Muscle of leg (tissue), 11 donors: Measurements from ENCODE around the gene AKT1. TPM values are rescaled to one million over a fixed set of nuclear protein-coding genes. Genes with fewer than 3 reads are reported as not detected.

Experiments used
- DNase-seq: peaks from one replicate; pipeline ENCODE4 v3.0.0; 2013
- H3K27ac ChIP-seq: one replicate; pipeline ENCODE4 v1.5.1; 2013; ENCODE audit warnings: mild to moderate bottlenecking, low read length, control low read depth
- H3K27me3 ChIP-seq: one replicate; pipeline ENCODE4 v1.6.1; 2013; ENCODE audit warnings: low read length; ENCODE audit not compliant: control insufficient read depth, insufficient read depth
- H3K36me3 ChIP-seq: one replicate; pipeline ENCODE4 v1.6.1; 2013; ENCODE audit warnings: low read length; ENCODE audit not compliant: control insufficient read depth, insufficient read depth
- H3K4me1 ChIP-seq: one replicate; pipeline ENCODE4 v1.6.1; 2013; ENCODE audit warnings: low read length; ENCODE audit not compliant: control insufficient read depth, insufficient read depth
- H3K4me3 ChIP-seq: one replicate; pipeline ENCODE4 v1.5.1; 2013; ENCODE audit warnings: low read length, control low read depth
- H3K9me3 ChIP-seq: replicated peaks from 2 replicates; pipeline ENCODE4 v1.6.1; 2013; ENCODE audit warnings: low read depth, low read length; ENCODE audit not compliant: control insufficient read depth
- WGBS: methylation state at CpG from one replicate; pipeline ENCODE4 v1.1.5; 2013; ENCODE audit warnings: missing lambda C conversion rate; ENCODE audit not compliant: insufficient coverage; 5-methylcytosine and 5-hydroxymethylcytosine counted together
- polyA plus RNA-seq, 8 donors: library from polyadenylated mRNA; unstranded; fragments of 120-200 nt; gene quantifications; one replicate each; pipeline versions ENCODE4 v1.2.1 to v1.2.3, GENCODE V29; 2013; ENCODE audit warnings: inconsistent platforms in 1 of 8, low replicate concordance in 1 of 8; ENCODE audit not compliant: insufficient read length in 8 of 8, insufficient read depth in 1 of 8
- total RNA-seq: library from RNA; stranded (reverse); fragments of 120-200 nt; gene quantifications from one replicate; pipeline ENCODE4 v1.2.4, GENCODE V29; 2013

AKT1 gene
- total and polyA plus RNA-seq, 9 donors, result 135 to 255 (median 217) TPM

- no peak for DNase-seq
These were observed 29.2 kb downstream of the AKT1 start for GRCh38 chr14:104766256-104766862.

GRCh38 chr14:104765517-104765916 is 30.0 kb downstream of the AKT1 start:
- Histone ChIP-seq H3K27me3 (no peaks in the 10 kb centered on the region), H3K27ac (no peak overlapping the region), H3K9me3 (no peaks in the 10 kb centered on the region), H3K36me3 (peaks cover 24% of the 10 kb centered on the region), H3K4me3 (no peak overlapping the region), H3K4me1 (peaks cover 16% of the 10 kb centered on the region)
- WGBS, result no CpG with 5 or more reads among the region's 3 CpGs
- no peak for DNase-seq

More at GRCh38 chr14:104766256-104766862, 29.2 kb downstream of the AKT1 start:
- peaks cover 16% of the 10 kb centered on the region for H3K4me1 ChIP-seq
- peaks cover 25% of the 10 kb centered on the region for H3K36me3 ChIP-seq
- H3K27ac ChIP-seq, result no peak overlapping the region
- no peak overlapping the region for H3K4me3 ChIP-seq
- peaks cover 4% of the 10 kb centered on the region for H3K9me3 ChIP-seq
- no peaks in the 10 kb centered on the region for H3K27me3 ChIP-seq
- no CpG with 5 or more reads among the region's 4 CpGs for WGBS

- Histone ChIP-seq H3K27ac (no peak overlapping the region), H3K4me1 (peaks cover 16% of the 10 kb centered on the region), H3K9me3 (no peaks in the 10 kb centered on the region)
These were observed 36.3 kb downstream of the AKT1 start for GRCh38 chr14:104758981-104759969.

GRCh38 chr14:104757681-104758392 is 37.7 kb downstream of the AKT1 start:
- peaks cover 64% of the 10 kb centered on the region for H3K36me3 ChIP-seq
- WGBS, result 88% methylated on average over 19 of the region's 19 CpGs
- DNase-seq, result no peak
- no peak overlapping the region for H3K4me3 ChIP-seq
- peaks cover 24% of the 10 kb centered on the region for H3K4me1 ChIP-seq
- no peak overlapping the region for H3K27ac ChIP-seq
- H3K27me3 ChIP-seq, result no peaks in the 10 kb centered on the region
- no peaks in the 10 kb centered on the region for H3K9me3 ChIP-seq

More at GRCh38 chr14:104758981-104759969, 36.3 kb downstream of the AKT1 start:
- H3K27me3 ChIP-seq, result no peaks in the 10 kb centered on the region
- peaks cover 64% of the 10 kb centered on the region for H3K36me3 ChIP-seq
- 86% methylated on average over 21 of the region's 30 CpGs for WGBS
- no peak overlapping the region for H3K4me3 ChIP-seq
- DNase-seq, result no peak

- Histone ChIP-seq H3K9me3 (no peaks in the 10 kb centered on the region), H3K4me1 (peaks cover 26% of the 10 kb centered on the region), H3K36me3 (peaks cover 64% of the 10 kb centered on the region), H3K27me3 (no peaks in the 10 kb centered on the region), H3K27ac (no peak overlapping the region), H3K4me3 (no peak overlapping the region)
- 85% methylated on average over 8 of the region's 10 CpGs for WGBS
- DNase-seq, result no peak
These were observed 38.3 kb downstream of the AKT1 start for GRCh38 chr14:104757238-104757585.

- no peak overlapping the region for H3K27ac ChIP-seq
- no peaks in the 10 kb centered on the region for H3K9me3 ChIP-seq
- no peaks in the 10 kb centered on the region for H3K27me3 ChIP-seq
- WGBS, result 81% methylated on average over 21 of the region's 27 CpGs
- DNase-seq, result no peak
- peaks cover 30% of the 10 kb centered on the region for H3K4me1 ChIP-seq
- H3K36me3 ChIP-seq, result peaks cover 64% of the 10 kb centered on the region
- no peak overlapping the region for H3K4me3 ChIP-seq
These were observed 38.9 kb downstream of the AKT1 start for GRCh38 chr14:104756477-104757237.

- WGBS, result 92% methylated on average over 11 of the region's 11 CpGs
- Histone ChIP-seq H3K27ac (no peak overlapping the region), H3K27me3 (no peaks in the 10 kb centered on the region), H3K36me3 (peaks cover 55% of the 10 kb centered on the region), H3K9me3 (no peaks in the 10 kb centered on the region), H3K4me1 (peaks cover 30% of the 10 kb centered on the region), H3K4me3 (no peak overlapping the region)
- no peak for DNase-seq
These were observed 39.9 kb downstream of the AKT1 start for GRCh38 chr14:104755621-104756020.

GRCh38 chr14:104754213-104754851 is 41.2 kb downstream of the AKT1 start:
- WGBS, result 69% methylated on average over 11 of the region's 13 CpGs

GRCh38 chr14:104753528-104754212 is 41.9 kb downstream of the AKT1 start:
- peaks cover 39% of the 10 kb centered on the region for H3K36me3 ChIP-seq
- H3K27me3 ChIP-seq, result no peaks in the 10 kb centered on the region
- H3K27ac ChIP-seq, result peak overlapping the region; percentile 76
- no peaks in the 10 kb centered on the region for H3K9me3 ChIP-seq
- H3K4me1 ChIP-seq, result peaks cover 45% of the 10 kb centered on the region
- WGBS, result 1% methylated on average over 30 of the region's 30 CpGs
- peak overlapping the region; percentile 94 for H3K4me3 ChIP-seq
- DNase-seq, result no peak

More at GRCh38 chr14:104754213-104754851, 41.2 kb downstream of the AKT1 start:
- Histone ChIP-seq H3K4me1 (peaks cover 38% of the 10 kb centered on the region), H3K4me3 (peak overlapping the region; percentile 94), H3K36me3 (peaks cover 45% of the 10 kb centered on the region), H3K9me3 (no peaks in the 10 kb centered on the region), H3K27ac (peak overlapping the region; percentile 76), H3K27me3 (no peaks in the 10 kb centered on the region)
- peak; percentile 35 for DNase-seq
